Vagina (tissue), 2 donors: Measurements from ENCODE around the gene IQCM.

Source experiments
- POLR2A ChIP-seq, 2 donors: fragments of 450-650 bp; IDR thresholded peaks; one replicate each; pipeline ENCODE4 v1.6.1; 2017; ENCODE audit warnings: antibody characterized with exemption in 2 of 2, mild to moderate bottlenecking in 2 of 2, moderate library complexity in 2 of 2
- TF ChIP-seq, protein P1 (sequence below), 3 experiments: fragments of 450-650 bp in 2 of 3; fragments of 200-600 bp in 1 of 3; sonication (generic) in 1 of 3; IDR thresholded peaks; one replicate each; pipeline ENCODE4 v1.5.1; 2017 to 2019; ENCODE audit warnings: antibody characterized with exemption in 3 of 3, mild to moderate bottlenecking in 2 of 3, moderate library complexity in 2 of 3

GRCh38 chr4:149328161-149328560 is 487.5 kb downstream of the IQCM start:
- no peak for TF ChIP-seq POLR2A (IDR thresholded peaks at IDR 0.05)
- TF ChIP-seq, protein P1, sequence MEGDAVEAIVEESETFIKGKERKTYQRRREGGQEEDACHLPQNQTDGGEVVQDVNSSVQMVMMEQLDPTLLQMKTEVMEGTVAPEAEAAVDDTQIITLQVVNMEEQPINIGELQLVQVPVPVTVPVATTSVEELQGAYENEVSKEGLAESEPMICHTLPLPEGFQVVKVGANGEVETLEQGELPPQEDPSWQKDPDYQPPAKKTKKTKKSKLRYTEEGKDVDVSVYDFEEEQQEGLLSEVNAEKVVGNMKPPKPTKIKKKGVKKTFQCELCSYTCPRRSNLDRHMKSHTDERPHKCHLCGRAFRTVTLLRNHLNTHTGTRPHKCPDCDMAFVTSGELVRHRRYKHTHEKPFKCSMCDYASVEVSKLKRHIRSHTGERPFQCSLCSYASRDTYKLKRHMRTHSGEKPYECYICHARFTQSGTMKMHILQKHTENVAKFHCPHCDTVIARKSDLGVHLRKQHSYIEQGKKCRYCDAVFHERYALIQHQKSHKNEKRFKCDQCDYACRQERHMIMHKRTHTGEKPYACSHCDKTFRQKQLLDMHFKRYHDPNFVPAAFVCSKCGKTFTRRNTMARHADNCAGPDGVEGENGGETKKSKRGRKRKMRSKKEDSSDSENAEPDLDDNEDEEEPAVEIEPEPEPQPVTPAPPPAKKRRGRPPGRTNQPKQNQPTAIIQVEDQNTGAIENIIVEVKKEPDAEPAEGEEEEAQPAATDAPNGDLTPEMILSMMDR (IDR thresholded peaks at IDR 0.05): no peak
